H9 (cell line): ENCODE measurements around the gene REXO4. TPM values are rescaled to one million over a fixed set of nuclear protein-coding genes. Genes with fewer than 3 reads are reported as not detected.

ENCODE experiments used
- DNase-seq: peaks from one replicate; pipeline ENCODE4 v3.0.0-alpha.2; 2017
- H2AFZ ChIP-seq: one replicate; pipeline ENCODE4 v1.6.1; 2013; ENCODE audit warnings: mild to moderate bottlenecking, low read length, control low read depth, moderate library complexity
- H2AK5ac ChIP-seq: 2 replicates; pipeline ENCODE4 v1.6.1; 2013; ENCODE audit warnings: low read length, control low read depth, mixed read lengths; ENCODE audit not compliant: insufficient read length
- H2BK120ac ChIP-seq: one replicate; pipeline ENCODE4 v1.6.1; 2013; ENCODE audit warnings: low read depth, mild to moderate bottlenecking, low read length, control low read depth, inconsistent platforms; ENCODE audit not compliant: poor library complexity, severe bottlenecking
- H2BK12ac ChIP-seq: 2 replicates; pipeline ENCODE4 v1.6.1; 2013; ENCODE audit warnings: low read length, control low read depth, mixed read lengths, low read depth; ENCODE audit not compliant: insufficient read length
- H2BK15ac ChIP-seq: 2 replicates; pipeline ENCODE4 v1.6.1; 2013; ENCODE audit warnings: low read depth, low read length, control low read depth
- H2BK20ac ChIP-seq: one replicate; pipeline ENCODE4 v1.6.1; 2013; ENCODE audit warnings: low read depth, mild to moderate bottlenecking, low read length, control low read depth, inconsistent platforms; ENCODE audit not compliant: poor library complexity, severe bottlenecking
- H2BK5ac ChIP-seq: 2 replicates; pipeline ENCODE4 v1.6.1; 2013; ENCODE audit warnings: low read length, control low read depth, mixed read lengths; ENCODE audit not compliant: insufficient read length
- H3K14ac ChIP-seq: 2 replicates; pipeline ENCODE4 v1.6.1; 2013; ENCODE audit warnings: low read length, control low read depth; ENCODE audit not compliant: insufficient read depth
- H3K18ac ChIP-seq: 2 replicates; pipeline ENCODE4 v1.6.1; 2013; ENCODE audit warnings: low read depth, mild to moderate bottlenecking, mixed read lengths, low read length, control low read depth; ENCODE audit not compliant: insufficient read length
- H3K23ac ChIP-seq: 2 replicates; pipeline ENCODE4 v1.6.1; 2013; ENCODE audit warnings: low read length, control low read depth, mixed read lengths, low read depth; ENCODE audit not compliant: insufficient read length
- H3K23me2 ChIP-seq: 2 replicates; pipeline ENCODE4 v1.6.1; 2013; ENCODE audit warnings: low read depth, mild to moderate bottlenecking, mixed read lengths, low read length, control low read depth; ENCODE audit not compliant: insufficient read length, poor library complexity, severe bottlenecking
- H3K27ac ChIP-seq: 2 replicates; pipeline ENCODE4 v1.5.1; 2013; ENCODE audit warnings: low read length, control low read depth, mixed read lengths, low read depth; ENCODE audit not compliant: insufficient read length
- H3K27me3 ChIP-seq: 2 replicates; pipeline ENCODE4 v1.6.1; 2013; ENCODE audit warnings: low read length, control low read depth, inconsistent platforms; ENCODE audit not compliant: insufficient read depth
- H3K4ac ChIP-seq: 2 replicates; pipeline ENCODE4 v1.6.1; 2013; ENCODE audit warnings: low read depth, mild to moderate bottlenecking, control low read depth, inconsistent platforms, low read length, moderate library complexity
- H3K4me1 ChIP-seq: 2 replicates; pipeline ENCODE4 v1.6.1; 2013; ENCODE audit warnings: low read length, control low read depth, inconsistent platforms; ENCODE audit not compliant: insufficient read depth
- H3K4me2 ChIP-seq: 2 replicates; pipeline ENCODE4 v1.6.1; 2013; ENCODE audit warnings: low read length, control low read depth, mixed read lengths; ENCODE audit not compliant: insufficient read length, insufficient read depth
- H3K56ac ChIP-seq: 2 replicates; pipeline ENCODE4 v1.6.1; 2013; ENCODE audit warnings: low read depth, mild to moderate bottlenecking, mixed read lengths, low read length, control low read depth; ENCODE audit not compliant: insufficient read length
- H3K79me1 ChIP-seq: 2 replicates; pipeline ENCODE4 v1.6.1; 2013; ENCODE audit warnings: low read depth, mild to moderate bottlenecking, moderate library complexity, low read length, control low read depth, inconsistent platforms; ENCODE audit not compliant: insufficient read depth, poor library complexity, severe bottlenecking
- H3K79me2 ChIP-seq: 2 replicates; pipeline ENCODE4 v1.6.1; 2013; ENCODE audit warnings: low read length, control low read depth, inconsistent platforms; ENCODE audit not compliant: insufficient read depth
- H3K9ac ChIP-seq: 2 replicates; pipeline ENCODE4 v1.6.1; 2013; ENCODE audit warnings: low read length, control low read depth, mixed read lengths; ENCODE audit not compliant: insufficient read length; ENCODE audit errors: extremely low read depth
- H3K9me3 ChIP-seq: one replicate; pipeline ENCODE4 v1.6.1; 2013; ENCODE audit warnings: low read depth, low read length, inconsistent platforms; ENCODE audit not compliant: control insufficient read depth
- H3T11ph ChIP-seq: one replicate; pipeline ENCODE4 v1.6.1; 2013; ENCODE audit warnings: mild to moderate bottlenecking, low read length, control low read depth, inconsistent platforms
- H4K20me1 ChIP-seq: one replicate; pipeline ENCODE4 v1.6.1; 2013; ENCODE audit not compliant: control insufficient read depth, insufficient read length, insufficient read depth
- H4K5ac ChIP-seq: 2 replicates; pipeline ENCODE4 v1.6.1; 2013; ENCODE audit warnings: low read depth, mild to moderate bottlenecking, mixed read lengths, low read length, control low read depth; ENCODE audit not compliant: insufficient read length
- H4K8ac ChIP-seq: replicated peaks from 2 replicates; pipeline ENCODE4 v1.6.1; 2013; ENCODE audit warnings: low read length, control low read depth, mixed read lengths, low read depth; ENCODE audit not compliant: insufficient read length
- H4K91ac ChIP-seq: 2 replicates; pipeline ENCODE4 v1.6.1; 2013; ENCODE audit warnings: low read depth, mild to moderate bottlenecking, moderate library complexity, mixed read lengths, low read length, control low read depth; ENCODE audit not compliant: insufficient read length
- H3K27ac Mint-ChIP-seq, 3 experiments: 2 replicates in 2 of 3; 3 replicates in 1 of 3; pipeline ENCODE4 v1.8.0; 2020 to 2021; ENCODE audit warnings: mixed read lengths in 3 of 3, mild to moderate bottlenecking in 1 of 3, moderate library complexity in 1 of 3
- H3K27me3 Mint-ChIP-seq: 2 replicates; pipeline ENCODE4 v1.8.0; 2021; ENCODE audit warnings: low read depth, mild to moderate bottlenecking, moderate library complexity, mixed read lengths
- H3K36me3 Mint-ChIP-seq, 3 experiments: 2 replicates in 2 of 3; 3 replicates in 1 of 3; pipeline ENCODE4 v1.8.0; 2020 to 2021; ENCODE audit warnings: low read depth in 3 of 3, mixed read lengths in 3 of 3; ENCODE audit not compliant: insufficient read depth in 1 of 3
- H3K4me1 Mint-ChIP-seq, 2 experiments: 2 replicates each; pipeline ENCODE4 v1.8.0; 2020; ENCODE audit warnings: mixed read lengths in 2 of 2
- H3K4me3 Mint-ChIP-seq, 2 experiments: 2 replicates in 1 of 2; 3 replicates in 1 of 2; pipeline ENCODE4 v1.8.0; 2020 to 2021; ENCODE audit warnings: mild to moderate bottlenecking in 2 of 2, mixed read lengths in 2 of 2, moderate library complexity in 1 of 2
- H3K9me3 Mint-ChIP-seq, 2 experiments: 2 replicates in 1 of 2; 3 replicates in 1 of 2; pipeline ENCODE4 v1.8.0; 2020; ENCODE audit warnings: mild to moderate bottlenecking in 2 of 2, mixed read lengths in 2 of 2, moderate library complexity in 1 of 2
- CTCF ChIP-seq: fragments of 200-600 bp; sonication (generic); conservative IDR thresholded peaks from 3 replicates; pipeline ENCODE4 v1.8.0; 2021; ENCODE audit warnings: antibody characterized with exemption, mild to moderate bottlenecking
- WGBS: extraction: QIAGEN DNeasy Blood & Tissue Kit; methylation state at CpG from one replicate; pipeline ENCODE4 v1.1.7; 2013; ENCODE audit warnings: missing lambda C conversion rate, low lambda C conversion rate, mixed read lengths; ENCODE audit not compliant: insufficient read length; ENCODE audit errors: extremely low coverage; 5-methylcytosine and 5-hydroxymethylcytosine counted together
- total RNA-seq: library from RNA; stranded (reverse); gene quantifications from 2 replicates; pipeline ENCODE4 v1.2.1, GENCODE V29; 2021

Gene REXO4
- total RNA-seq, 1 experiment from 2014 or later, result 35.2 TPM

GRCh38 chr9:133415170-133415569, 2.6 kb downstream of the REXO4 start:
- Mint-ChIP-seq H3K4me1 (peaks cover 14 to 22% of the 10 kb centered on the region in 2 experiments), H3K27me3 (no peaks in the 10 kb centered on the region), H3K36me3 (peaks cover 41 to 63% (median 55%) of the 10 kb centered on the region in 3 experiments), H3K4me3 (0 out of 5 replicates have a peak overlapping the region, but pooled peaks of 1 of the 2 experiments have one; percentile 24), H3K27ac (no peak overlapping the region), H3K9me3 (peaks cover 2 to 3% of the 10 kb centered on the region in 2 experiments; a peak in 4 of 5 replicates)
- Histone ChIP-seq H2BK5ac (no peak overlapping the region), H3K27ac (no peak overlapping the region), H4K91ac (no peak overlapping the region), H3K18ac (no peak overlapping the region), H3K56ac (no peak overlapping the region), H3K23ac (no peak overlapping the region), H2BK12ac (no peak overlapping the region), H2AK5ac (no peak overlapping the region), H2BK120ac (no peak overlapping the region), H4K8ac (no peak overlapping the region), H3K4me1 (peaks cover 5% of the 10 kb centered on the region; the same call in 1 of the 2 replicates), H3T11ph (no peak overlapping the region), H3K79me1 (peaks cover 6% of the 10 kb centered on the region), H3K27me3 (no peaks in the 10 kb centered on the region), H3K14ac (no peak overlapping the region), H3K4me2 (no peak overlapping the region), H2AFZ (no peak overlapping the region), H3K79me2 (peaks cover 4% of the 10 kb centered on the region; the same call in 1 of the 2 replicates), H3K4ac (no peak overlapping the region), H2BK15ac (no peak overlapping the region), H4K20me1 (no peaks in the 10 kb centered on the region), H2BK20ac (no peak overlapping the region), H3K9ac (no peak overlapping the region), H4K5ac (no peak overlapping the region), H3K9me3 (no peaks in the 10 kb centered on the region), H3K23me2 (peaks cover 7% of the 10 kb centered on the region)
- no CpG with 5 or more reads among the region's 1 CpG for WGBS
- DNase-seq, result no peak
- TF ChIP-seq CTCF, result no peak
